T-helper 2 cell treated with Interferon-gamma antibody and Interleukin-4, amounts not matched to agents 100 ng/mL and 5 ng/mL, for 36 hours (primary cell): ENCODE data around the gene GABRA4. TPM values are rescaled to one million over a fixed set of nuclear protein-coding genes. Genes with fewer than 3 reads are reported as not detected.

Source experiments
- intact Hi-C: fragments of 100-400 bp; cut with micrococcal nuclease; formaldehyde crosslinking; loops from one replicate; pipeline ENCODE4 v1.15.1; 2023
- total RNA-seq: library from RNA; stranded (reverse); gene quantifications from 2 replicates; pipeline ENCODE4 v1.2.3, GENCODE V29; 2022

GABRA4 gene
- total RNA-seq, 1 donor from 2014 or later: not detected

- intact Hi-C loops: loop anchor here (2.0 kb wide), 1 partner anchor 189 kb away; no protein-coding TSS in a partner anchor
Observed at GRCh38 chr4:46933686-46934085, 59.7 kb downstream of the GABRA4 start.

DNA sequence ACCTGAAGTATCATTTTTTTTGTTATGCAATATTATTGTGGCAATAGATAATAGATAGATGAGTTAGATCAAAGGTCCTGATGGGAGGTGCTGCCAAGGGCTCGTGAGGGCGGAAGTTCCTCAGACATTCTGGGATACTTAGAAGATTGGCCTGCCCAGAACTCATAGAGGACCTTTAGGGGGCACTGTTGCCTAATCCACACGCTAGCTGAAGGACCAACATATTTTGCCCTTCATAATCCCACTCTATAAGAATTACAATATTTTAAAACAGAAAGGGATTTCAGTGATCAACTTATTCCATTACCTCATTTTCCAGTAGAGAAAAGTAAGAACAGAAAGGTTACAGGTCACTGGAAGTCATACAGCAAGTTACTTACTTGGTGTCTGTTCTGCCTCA lies 61.4 kb downstream of the GABRA4 start:
- intact Hi-C loops: loop anchor here (1.0 to 2.0 kb wide), 2 partner anchors 100 to 191 kb away; no protein-coding TSS in a partner anchor

DNA sequence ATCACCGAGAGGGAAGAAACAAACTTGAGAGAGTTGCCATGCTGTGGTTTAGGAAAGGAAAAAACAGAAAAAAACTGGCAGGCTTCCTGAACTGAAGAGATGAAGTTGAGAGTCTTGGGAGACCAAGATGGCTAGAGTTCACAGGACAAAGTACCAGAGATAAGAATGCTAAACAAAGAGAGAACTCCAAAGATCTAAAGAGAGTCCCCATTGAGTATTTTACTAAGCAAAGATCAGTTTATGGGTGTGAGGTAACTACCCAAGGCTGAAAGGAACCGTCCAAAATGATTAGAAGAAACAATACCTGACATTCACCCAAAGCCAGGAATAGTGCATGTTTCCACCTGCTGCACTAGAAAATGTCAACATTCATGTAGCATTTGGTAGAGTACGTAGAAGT lies 62.5 kb downstream of the GABRA4 start:
- intact Hi-C loops: no loop called here

DNA sequence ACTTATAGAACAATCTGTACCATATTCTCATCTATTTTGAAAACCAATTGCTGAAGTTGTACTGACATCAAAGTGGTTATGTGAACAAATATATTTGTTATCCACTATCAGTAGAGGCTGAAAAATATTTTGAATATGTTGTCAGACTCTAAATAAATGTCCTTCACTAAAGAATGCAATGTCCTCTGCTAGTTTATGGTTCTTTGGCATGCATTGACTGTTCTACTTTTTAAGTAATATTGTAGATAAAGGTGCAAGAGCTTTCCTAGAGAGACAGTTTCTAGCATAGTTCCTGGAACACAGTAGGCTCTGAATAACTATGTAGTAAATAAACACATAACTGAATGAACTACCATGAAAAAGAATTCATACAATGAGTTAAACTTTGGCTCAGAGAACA lies 66.2 kb downstream of the GABRA4 start:
- intact Hi-C loops: no loop called here

DNA sequence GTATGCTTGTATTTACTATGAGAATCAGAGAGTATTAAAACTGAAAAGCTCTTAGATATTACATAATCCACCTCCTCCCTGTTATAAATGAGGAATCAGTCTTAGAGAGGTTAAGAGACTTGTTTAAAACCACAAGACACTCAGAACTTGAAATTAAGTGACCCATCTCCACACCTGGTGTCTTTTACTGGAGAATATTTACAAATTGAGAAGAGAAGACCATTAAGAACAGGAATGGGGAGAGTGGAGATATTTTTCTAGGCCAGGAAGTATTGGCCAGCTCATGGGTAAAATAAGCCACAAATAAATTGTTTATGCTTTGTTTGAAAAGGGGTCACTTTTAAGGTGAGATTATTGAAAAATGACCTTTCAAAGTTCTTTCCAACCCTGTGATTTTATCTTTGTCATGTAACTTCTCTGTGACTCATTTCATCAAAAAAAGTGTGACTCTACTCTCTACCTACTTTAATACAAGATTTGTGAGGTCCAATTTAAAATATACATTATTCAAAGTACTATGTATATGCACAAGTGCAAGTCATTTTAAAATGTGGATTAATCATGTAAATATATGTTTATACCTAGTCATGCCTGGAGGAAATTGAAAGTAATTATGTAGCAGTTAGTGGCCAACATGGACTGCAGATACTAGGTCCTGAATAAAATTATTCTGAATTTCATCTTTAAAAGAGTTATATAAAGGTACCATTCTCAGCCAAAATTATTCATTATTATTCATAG lies 68.4 kb downstream of the GABRA4 start:
- intact Hi-C loops: no loop called here

- intact Hi-C loops: no loop called here
Observed at GRCh38 chr4:46922205-46922604, 71.2 kb downstream of the GABRA4 start.

DNA sequence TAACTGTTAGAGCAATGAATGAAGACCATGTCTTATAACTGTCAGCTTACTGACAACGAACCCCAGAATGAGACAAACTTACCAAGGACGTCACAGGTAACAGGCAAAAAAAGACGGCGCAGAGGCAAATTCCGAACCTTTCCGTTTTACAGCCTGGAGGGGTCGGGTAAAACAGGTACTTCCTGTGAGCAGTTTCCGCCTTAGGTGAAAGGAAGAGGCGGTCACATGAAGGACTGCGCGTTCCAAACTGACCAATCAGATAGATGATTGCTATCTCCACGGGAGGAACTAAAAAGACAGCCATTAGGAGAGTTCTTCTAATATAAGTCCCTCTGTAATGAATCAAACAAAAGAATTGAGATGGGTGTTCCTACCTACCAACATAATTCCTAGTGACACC lies 84.3 kb downstream of the GABRA4 start, which contains the start of gene COX7B2:
TSS of gene COX7B2 (minus strand) at position 168 of the 400 bp plus-strand sequence. CDS start 174,053 bp downstream, outside the sequence.
- intact Hi-C loops: no loop called here

DNA sequence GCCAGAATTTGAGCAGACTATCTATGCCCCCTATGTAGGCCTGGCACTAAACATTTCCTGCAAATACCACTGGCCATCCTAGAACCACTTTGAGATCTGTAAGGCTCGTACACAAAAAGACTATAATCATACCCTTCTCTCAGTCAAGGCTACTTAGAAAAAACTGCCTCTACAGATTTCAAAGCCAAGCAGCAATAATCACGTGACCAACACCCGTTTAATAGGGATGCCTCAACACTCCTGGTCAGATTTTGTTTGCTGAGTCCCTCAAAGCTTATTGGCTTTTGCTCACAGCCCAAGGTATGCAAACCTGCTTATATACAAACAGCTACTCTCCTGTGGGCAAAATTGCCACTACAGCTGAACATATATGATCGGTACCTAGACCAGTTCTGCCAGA lies 85.2 kb downstream of the GABRA4 start:
- intact Hi-C loops: no loop called here

GRCh38 chr4:46900082-46900481 lies 93.3 kb downstream of the GABRA4 start:
- intact Hi-C loops: no loop called here

DNA sequence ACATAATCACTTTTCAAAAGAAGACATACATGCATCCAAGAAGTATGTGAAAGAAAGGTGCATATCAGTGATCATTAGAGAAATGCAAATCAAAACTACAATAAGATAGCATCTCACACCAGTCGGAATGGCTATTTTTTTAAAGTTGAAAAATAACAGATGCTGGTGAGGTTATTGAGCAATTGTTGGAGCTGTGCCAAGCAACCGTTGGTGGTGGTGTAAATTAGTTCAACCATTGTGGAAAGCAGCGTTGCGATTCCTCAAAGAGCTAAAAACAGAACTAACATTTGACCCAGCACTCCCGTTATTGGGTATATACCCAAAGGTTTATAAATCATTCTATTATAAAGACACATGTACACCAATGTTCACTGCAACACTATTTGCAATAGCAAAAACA lies 98.6 kb downstream of the GABRA4 start:
- intact Hi-C loops: no loop called here

DNA sequence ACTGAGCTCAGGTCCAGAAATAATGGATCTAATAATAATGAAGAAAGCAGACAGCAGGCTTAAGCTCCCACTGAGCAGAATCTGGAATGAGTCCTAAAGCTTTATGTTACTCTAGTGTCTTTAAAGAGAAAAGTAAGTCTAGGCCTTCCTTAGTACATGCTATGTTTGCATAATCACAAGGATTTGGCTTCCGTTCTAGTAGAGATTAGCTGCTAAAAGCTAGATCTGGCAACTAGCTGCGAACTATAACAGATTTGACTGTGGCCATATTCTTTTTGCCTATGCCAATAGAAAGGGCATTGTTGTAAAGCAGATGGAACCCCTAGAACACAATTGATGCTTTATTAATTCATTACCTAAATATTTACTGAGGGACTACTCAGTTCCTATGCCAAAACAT lies 103.3 kb downstream of the GABRA4 start:
- intact Hi-C loops: no loop called here

GRCh38 chr4:46889410-46889809 lies 104.0 kb downstream of the GABRA4 start:
- intact Hi-C loops: no loop called here

DNA sequence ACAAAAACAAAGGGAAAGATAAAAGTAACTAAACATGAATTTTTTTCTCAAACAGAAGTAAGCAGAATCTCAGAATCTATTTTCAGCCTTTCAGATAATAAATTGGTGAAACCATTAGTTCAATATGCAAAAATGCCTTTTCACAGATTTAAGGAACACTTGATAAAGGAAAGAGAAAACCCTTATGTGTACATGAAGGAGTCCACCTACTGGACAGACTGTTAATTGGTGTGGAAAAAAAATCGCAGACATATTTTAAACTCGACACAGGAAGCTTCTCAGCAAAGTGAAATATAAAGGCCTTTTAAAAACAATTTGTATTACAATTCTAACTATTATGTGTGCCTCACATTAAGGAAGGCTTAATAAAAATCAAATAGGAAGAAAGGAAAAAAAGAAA lies 106.7 kb downstream of the GABRA4 start:
- intact Hi-C loops: no loop called here

- intact Hi-C loops: no loop called here
Observed at GRCh38 chr4:46878641-46879040, 114.7 kb downstream of the GABRA4 start.

- intact Hi-C loops: no loop called here
Observed at GRCh38 chr4:46874811-46875210, 118.6 kb downstream of the GABRA4 start.

GRCh38 chr4:46870411-46870810 lies 123.0 kb downstream of the GABRA4 start:
- intact Hi-C loops: no loop called here

Other genes starting within 250 kb of the GABRA4 start
- not detected in 2 replicates for gene COX7B2, start 84.3 kb downstream of the GABRA4 start, total RNA-seq
- not detected in 2 replicates for gene GABRB1, start 38.0 kb upstream of the GABRA4 start, total RNA-seq